Medulla oblongata (tissue), 1 donor: ENCODE measurements around the gene EFCAB5.
"Not testable (repeated sequence)": the region's sequence is repeated elsewhere in the genome, so short reads cannot be mapped to it uniquely, and the experiment has no call there.

ENCODE experiments used
- DNase-seq: peaks from one replicate; pipeline ENCODE4 v3.0.0-alpha.2; 2015; ENCODE audit errors: extremely low spot score

EFCAB5 gene

GRCh38 chr17:29941334-29941733 is at the start of gene EFCAB5:
TSS of gene EFCAB5 (plus strand) at chr17:29941634. CDS start at chr17:29941797, 163 bp downstream.
- no peak for DNase-seq

- no peak for DNase-seq
Observed at GRCh38 chr17:29892201-29892600, 49.2 kb upstream of the EFCAB5 start.

- DNase-seq, result not testable (repeated sequence)
Observed at GRCh38 chr17:29897136-29897535, 44.3 kb upstream of the EFCAB5 start.

- no peak for DNase-seq
Observed at GRCh38 chr17:29903471-29903870, 38.0 kb upstream of the EFCAB5 start.

GRCh38 chr17:29905086-29905878 is 36.2 kb upstream of the EFCAB5 start:
- DNase-seq, result no peak

GRCh38 chr17:29905879-29906167 is 35.6 kb upstream of the EFCAB5 start:
- no peak for DNase-seq

- DNase-seq, result no peak
Observed at GRCh38 chr17:29906969-29907368, 34.5 kb upstream of the EFCAB5 start.

GRCh38 chr17:29909236-29910003 is 32.0 kb upstream of the EFCAB5 start:
- DNase-seq, result no peak

GRCh38 chr17:29911641-29912177 is 29.7 kb upstream of the EFCAB5 start:
- DNase-seq, result no peak

GRCh38 chr17:29914819-29915537 is 26.5 kb upstream of the EFCAB5 start:
- DNase-seq, result peak; percentile 40

GRCh38 chr17:29918016-29918415 is 23.4 kb upstream of the EFCAB5 start:
- DNase-seq, result no peak

GRCh38 chr17:29918922-29919856 is 22.2 kb upstream of the EFCAB5 start:
- no peak for DNase-seq

GRCh38 chr17:29924786-29925185 is 16.6 kb upstream of the EFCAB5 start:
- no peak for DNase-seq

- no peak for DNase-seq
Observed at GRCh38 chr17:29927546-29927945, 13.9 kb upstream of the EFCAB5 start.

- DNase-seq, result peak; percentile 53
Observed at GRCh38 chr17:29929006-29929532, 12.4 kb upstream of the EFCAB5 start.

GRCh38 chr17:29929533-29930408 is 11.7 kb upstream of the EFCAB5 start, which contains the start of gene SSH2:
TSS of gene SSH2 (minus strand) at chr17:29930228. CDS start at chr17:29930000, 228 bp downstream.
- DNase-seq, result peak; percentile 92

- peak; percentile 56 for DNase-seq
Observed at GRCh38 chr17:29930409-29931010, 10.9 kb upstream of the EFCAB5 start.

- peak; percentile 96 for DNase-seq
Observed at GRCh38 chr17:29931231-29931932, 10.1 kb upstream of the EFCAB5 start.

- DNase-seq, result peak; percentile 68
Observed at GRCh38 chr17:29933379-29933778, 8.1 kb upstream of the EFCAB5 start.
